OCI-LY3 (cell line): Measurements from ENCODE around the gene C18orf63.

ENCODE experiments used
- EZH2phosphoT487 ChIP-seq: fragments of 200-600 bp; shearing (Covaris generic); IDR thresholded peaks from 2 replicates; pipeline ENCODE4 v1.6.1; 2018; ENCODE audit warnings: antibody characterized with exemption, mixed run types, low read depth
- TF ChIP-seq, protein P1 (sequence below): fragments of 200-600, 300-600 bp; sonication (generic); IDR thresholded peaks from 2 replicates; pipeline ENCODE4 v1.5.1; 2014; ENCODE audit warnings: antibody characterized with exemption, low read length, low read depth

DNA sequence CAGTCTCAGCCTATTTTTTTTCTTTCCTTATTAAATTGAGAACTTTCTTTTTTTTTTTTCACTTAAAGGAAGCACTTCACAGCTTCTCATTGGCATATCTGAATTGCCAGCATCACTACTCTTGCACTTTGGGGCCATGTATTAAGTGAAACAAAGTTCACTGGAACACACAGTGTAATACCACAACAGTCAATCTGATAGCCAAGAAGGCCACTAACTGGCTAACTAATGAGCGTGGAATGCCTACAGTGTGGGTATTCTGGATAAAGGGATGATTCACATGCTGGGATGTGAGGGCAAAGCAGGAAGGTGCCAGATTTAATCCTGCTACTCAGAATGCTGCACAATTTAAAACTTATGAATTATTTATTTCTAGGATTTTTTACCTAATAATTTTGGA is 11.7 kb upstream of the C18orf63 start:
- no peak for TF ChIP-seq EZH2phosphoT487
- TF ChIP-seq, protein P1, sequence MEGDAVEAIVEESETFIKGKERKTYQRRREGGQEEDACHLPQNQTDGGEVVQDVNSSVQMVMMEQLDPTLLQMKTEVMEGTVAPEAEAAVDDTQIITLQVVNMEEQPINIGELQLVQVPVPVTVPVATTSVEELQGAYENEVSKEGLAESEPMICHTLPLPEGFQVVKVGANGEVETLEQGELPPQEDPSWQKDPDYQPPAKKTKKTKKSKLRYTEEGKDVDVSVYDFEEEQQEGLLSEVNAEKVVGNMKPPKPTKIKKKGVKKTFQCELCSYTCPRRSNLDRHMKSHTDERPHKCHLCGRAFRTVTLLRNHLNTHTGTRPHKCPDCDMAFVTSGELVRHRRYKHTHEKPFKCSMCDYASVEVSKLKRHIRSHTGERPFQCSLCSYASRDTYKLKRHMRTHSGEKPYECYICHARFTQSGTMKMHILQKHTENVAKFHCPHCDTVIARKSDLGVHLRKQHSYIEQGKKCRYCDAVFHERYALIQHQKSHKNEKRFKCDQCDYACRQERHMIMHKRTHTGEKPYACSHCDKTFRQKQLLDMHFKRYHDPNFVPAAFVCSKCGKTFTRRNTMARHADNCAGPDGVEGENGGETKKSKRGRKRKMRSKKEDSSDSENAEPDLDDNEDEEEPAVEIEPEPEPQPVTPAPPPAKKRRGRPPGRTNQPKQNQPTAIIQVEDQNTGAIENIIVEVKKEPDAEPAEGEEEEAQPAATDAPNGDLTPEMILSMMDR, result no peak
